ENCODE results near the gene PRKAR1B. TPM values are rescaled to one million over a fixed set of nuclear protein-coding genes. Genes with fewer than 3 reads are reported as not detected.

PRKAR1B gene
- total and polyA plus RNA-seq, 8 donors: 4.5 to 45.8 (median 11.1) TPM

GRCh38 chr7:562789-563628, 164.1 kb downstream of the PRKAR1B start:
- intact Hi-C loops (cut with DNase I; ENCODE audit: low total_unique reads): no loop called here
- no peak for DNase-seq
- Histone ChIP-seq H3K9me3 (no peaks in the 10 kb centered on the region), H3K36me3 (no peaks in the 10 kb centered on the region), H3K4me3 (no peak overlapping the region), H3K27ac (no peak overlapping the region), H3K4me1 (peaks cover 0 to under 1% (median under 1%) of the 10 kb centered on the region in 4 donors), H3K27me3 (no peaks in the 10 kb centered on the region)
- no peak for TF ChIP-seq POLR2AphosphoS5 (IDR thresholded peaks at IDR 0.05)
- TF ChIP-seq POLR2A (IDR thresholded peaks at IDR 0.05): no peak
- TF ChIP-seq, protein P1, sequence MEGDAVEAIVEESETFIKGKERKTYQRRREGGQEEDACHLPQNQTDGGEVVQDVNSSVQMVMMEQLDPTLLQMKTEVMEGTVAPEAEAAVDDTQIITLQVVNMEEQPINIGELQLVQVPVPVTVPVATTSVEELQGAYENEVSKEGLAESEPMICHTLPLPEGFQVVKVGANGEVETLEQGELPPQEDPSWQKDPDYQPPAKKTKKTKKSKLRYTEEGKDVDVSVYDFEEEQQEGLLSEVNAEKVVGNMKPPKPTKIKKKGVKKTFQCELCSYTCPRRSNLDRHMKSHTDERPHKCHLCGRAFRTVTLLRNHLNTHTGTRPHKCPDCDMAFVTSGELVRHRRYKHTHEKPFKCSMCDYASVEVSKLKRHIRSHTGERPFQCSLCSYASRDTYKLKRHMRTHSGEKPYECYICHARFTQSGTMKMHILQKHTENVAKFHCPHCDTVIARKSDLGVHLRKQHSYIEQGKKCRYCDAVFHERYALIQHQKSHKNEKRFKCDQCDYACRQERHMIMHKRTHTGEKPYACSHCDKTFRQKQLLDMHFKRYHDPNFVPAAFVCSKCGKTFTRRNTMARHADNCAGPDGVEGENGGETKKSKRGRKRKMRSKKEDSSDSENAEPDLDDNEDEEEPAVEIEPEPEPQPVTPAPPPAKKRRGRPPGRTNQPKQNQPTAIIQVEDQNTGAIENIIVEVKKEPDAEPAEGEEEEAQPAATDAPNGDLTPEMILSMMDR (IDR thresholded peaks at IDR 0.05): no peak
- no peak for TF ChIP-seq EP300 (IDR thresholded peaks at IDR 0.05)
- 90 to 97% (median 94%) methylated on average over 10 to 17 of the region's 17 CpGs for WGBS, 5 donors

DNA sequence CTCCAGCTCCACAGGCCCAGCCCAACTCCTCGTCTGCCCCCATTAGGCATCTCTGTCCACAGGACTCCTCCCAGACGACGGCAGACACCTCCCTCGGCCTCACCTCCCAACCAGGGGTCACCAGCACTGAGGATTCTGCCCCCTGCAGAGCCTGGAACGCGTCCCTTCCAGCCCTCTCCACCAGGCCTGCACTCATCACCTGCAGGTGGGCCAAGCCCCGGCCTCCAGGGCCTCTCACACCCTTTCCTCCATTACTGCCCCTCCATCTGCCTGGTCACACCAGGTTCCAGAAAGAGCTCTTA, 164.8 kb downstream of the PRKAR1B start:
- Histone ChIP-seq H3K27ac (no peak overlapping the region), H3K36me3 (no peaks in the 10 kb centered on the region), H3K4me3 (no peak overlapping the region), H3K9me3 (no peaks in the 10 kb centered on the region), H3K27me3 (no peaks in the 10 kb centered on the region), H3K4me1 (no peaks in the 10 kb centered on the region)
- DNase-seq: no peak
- WGBS, 5 donors: 81 to 95% (median 89%) methylated on average over 7 of the region's 7 CpGs
- TF ChIP-seq EP300 (IDR thresholded peaks at IDR 0.05) (no peak), POLR2A (IDR thresholded peaks at IDR 0.05) (no peak), POLR2AphosphoS5 (IDR thresholded peaks at IDR 0.05) (no peak)
- TF ChIP-seq, protein P1 (IDR thresholded peaks at IDR 0.05): no peak
- intact Hi-C loops (cut with DNase I; ENCODE audit: low total_unique reads): no loop called here

DNA sequence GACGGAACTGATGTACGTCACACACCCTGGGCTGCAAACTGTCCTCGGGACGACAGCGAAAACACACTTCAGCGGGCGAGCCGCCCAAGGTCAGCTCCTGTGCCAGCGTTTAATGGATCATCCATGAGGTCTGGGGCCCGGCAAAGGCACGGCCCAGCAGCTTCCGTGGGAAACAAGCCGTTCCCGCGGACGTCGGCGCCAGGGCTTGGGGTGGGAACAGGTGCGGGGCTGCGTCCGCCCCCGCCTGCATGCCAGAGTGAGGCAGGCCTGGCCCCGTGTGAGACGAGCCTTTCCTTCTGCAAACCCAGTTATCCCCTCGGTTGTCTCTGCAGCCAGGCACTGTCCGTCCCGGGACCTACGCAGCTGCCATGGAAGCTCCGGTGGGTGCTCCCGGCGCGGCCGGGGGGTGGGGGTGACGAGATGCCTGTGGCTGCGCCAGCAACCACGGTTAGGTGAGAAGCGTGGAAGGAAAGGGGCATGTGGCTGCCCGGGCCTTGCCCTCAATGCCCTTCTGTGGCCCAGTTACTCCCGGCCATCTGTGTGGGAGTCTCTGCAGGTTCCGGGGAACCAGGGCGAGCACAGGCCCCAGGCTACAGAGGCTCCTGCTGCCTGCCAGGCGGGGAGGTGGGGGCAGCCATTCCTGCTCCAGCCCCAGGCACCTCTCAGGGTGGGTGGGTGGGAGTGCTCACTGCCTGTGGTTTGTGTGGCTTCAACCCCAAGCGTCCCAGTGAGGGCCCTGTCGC, 165.3 kb downstream of the PRKAR1B start:
- no peak overlapping the region for H3K4me3 ChIP-seq
- H3K27ac ChIP-seq: no peak overlapping the region
- DNase-seq: peak in 1 of 2 donors; percentile 64
- intact Hi-C loops (cut with DNase I; ENCODE audit: low total_unique reads): no loop called here
- H3K36me3 ChIP-seq: no peaks in the 10 kb centered on the region
- TF ChIP-seq POLR2AphosphoS5 (IDR thresholded peaks at IDR 0.05) (no peak), EP300 (IDR thresholded peaks at IDR 0.05) (no peak), POLR2A (IDR thresholded peaks at IDR 0.05) (no peak)
- TF ChIP-seq, protein P1 (IDR thresholded peaks at IDR 0.05): no peak
- H3K9me3 ChIP-seq: no peaks in the 10 kb centered on the region
- 87 to 92% (median 90%) methylated on average over 27 to 44 of the region's 44 CpGs for WGBS, 5 donors
- H3K27me3 ChIP-seq: no peaks in the 10 kb centered on the region
- no peaks in the 10 kb centered on the region for H3K4me1 ChIP-seq

GRCh38 chr7:560966-561630, 166.0 kb downstream of the PRKAR1B start:
- no peak for TF ChIP-seq POLR2AphosphoS5 (IDR thresholded peaks at IDR 0.05)
- TF ChIP-seq, protein P1 (IDR thresholded peaks at IDR 0.05): no peak
- no peak for TF ChIP-seq POLR2A (IDR thresholded peaks at IDR 0.05)
- no peak for TF ChIP-seq EP300 (IDR thresholded peaks at IDR 0.05)
- no peak for DNase-seq
- H3K27ac ChIP-seq: no peak overlapping the region
- WGBS, 5 donors: 90 to 95% (median 93%) methylated on average over 20 to 21 of the region's 21 CpGs
- H3K36me3 ChIP-seq: no peaks in the 10 kb centered on the region
- no peaks in the 10 kb centered on the region for H3K9me3 ChIP-seq
- no peaks in the 10 kb centered on the region for H3K4me1 ChIP-seq
- no peak overlapping the region for H3K4me3 ChIP-seq
- intact Hi-C loops (cut with DNase I; ENCODE audit: low total_unique reads): no loop called here
- H3K27me3 ChIP-seq: no peaks in the 10 kb centered on the region

All from stomach (tissue), 9 donors.